ENCODE measurements around the gene NEUROD2.

The NEUROD2 gene

DNA sequence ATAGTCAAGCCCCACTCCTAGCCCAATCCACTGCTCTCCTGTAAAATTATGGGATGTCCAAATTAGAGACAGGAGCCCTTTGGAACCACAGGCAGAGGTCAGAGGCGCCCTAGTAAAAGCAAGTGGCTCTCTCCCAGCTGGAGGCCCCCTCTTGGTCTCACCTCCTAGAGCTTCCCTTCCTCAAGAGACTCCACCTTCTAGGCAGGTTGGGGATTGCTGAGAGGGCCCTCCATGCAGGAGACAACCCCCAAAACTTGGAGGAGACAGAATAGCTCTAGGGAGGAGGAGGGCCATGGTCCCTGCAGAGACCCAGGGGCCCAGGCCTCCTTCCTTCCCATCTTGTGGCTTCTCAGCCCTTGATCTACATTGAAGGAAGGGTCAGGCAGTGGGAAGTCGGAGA, 29.4 kb downstream of the NEUROD2 start:
- no peak for DNase-seq

DNA sequence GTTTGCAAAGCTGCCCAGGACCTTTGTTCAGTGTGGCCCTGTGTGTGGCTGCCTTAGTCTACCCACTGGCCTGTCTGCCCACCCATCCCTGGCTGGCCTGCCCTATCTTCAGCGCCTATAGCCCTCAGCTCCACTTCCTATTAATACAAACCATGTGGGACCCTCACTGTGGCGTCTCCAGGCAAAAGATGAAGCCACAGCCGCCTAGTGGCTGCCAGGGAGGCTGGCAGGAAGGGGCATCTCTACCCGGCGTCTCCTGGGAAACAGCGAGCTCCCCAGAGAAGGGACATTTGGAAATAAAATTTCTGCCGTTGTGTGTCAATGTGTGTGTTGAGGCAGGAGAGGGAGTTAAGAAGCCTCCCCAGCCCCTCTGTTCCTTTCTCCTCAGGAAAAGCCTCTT, 31.5 kb downstream of the NEUROD2 start:
- no peak for DNase-seq

- DNase-seq, result no peak
Observed at GRCh38 chr17:39573447-39574298, 34.0 kb downstream of the NEUROD2 start.

- DNase-seq, result no peak
Observed at GRCh38 chr17:39572121-39572520, 35.6 kb downstream of the NEUROD2 start.

DNA sequence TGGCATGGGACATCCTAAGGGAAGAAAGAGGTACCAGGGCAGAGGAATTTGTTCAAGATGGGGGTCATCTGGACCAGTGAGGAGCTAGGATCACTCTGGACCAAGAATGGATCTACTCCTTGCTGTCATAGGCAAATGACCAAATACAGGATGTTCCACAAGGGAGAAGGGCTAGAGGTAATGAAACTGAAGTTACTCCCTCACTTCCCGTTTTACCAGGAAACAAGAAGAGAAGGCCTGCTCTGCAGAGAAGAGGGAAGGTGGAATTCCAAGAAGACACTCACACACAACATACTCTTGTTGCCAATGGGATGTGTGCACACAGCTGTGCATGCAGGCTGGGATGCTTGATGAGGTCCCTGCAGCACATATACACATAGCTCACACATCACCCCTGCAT, 38.6 kb downstream of the NEUROD2 start:
- DNase-seq, result no peak

GRCh38 chr17:39568702-39569101, 39.0 kb downstream of the NEUROD2 start:
- no peak for DNase-seq

DNA sequence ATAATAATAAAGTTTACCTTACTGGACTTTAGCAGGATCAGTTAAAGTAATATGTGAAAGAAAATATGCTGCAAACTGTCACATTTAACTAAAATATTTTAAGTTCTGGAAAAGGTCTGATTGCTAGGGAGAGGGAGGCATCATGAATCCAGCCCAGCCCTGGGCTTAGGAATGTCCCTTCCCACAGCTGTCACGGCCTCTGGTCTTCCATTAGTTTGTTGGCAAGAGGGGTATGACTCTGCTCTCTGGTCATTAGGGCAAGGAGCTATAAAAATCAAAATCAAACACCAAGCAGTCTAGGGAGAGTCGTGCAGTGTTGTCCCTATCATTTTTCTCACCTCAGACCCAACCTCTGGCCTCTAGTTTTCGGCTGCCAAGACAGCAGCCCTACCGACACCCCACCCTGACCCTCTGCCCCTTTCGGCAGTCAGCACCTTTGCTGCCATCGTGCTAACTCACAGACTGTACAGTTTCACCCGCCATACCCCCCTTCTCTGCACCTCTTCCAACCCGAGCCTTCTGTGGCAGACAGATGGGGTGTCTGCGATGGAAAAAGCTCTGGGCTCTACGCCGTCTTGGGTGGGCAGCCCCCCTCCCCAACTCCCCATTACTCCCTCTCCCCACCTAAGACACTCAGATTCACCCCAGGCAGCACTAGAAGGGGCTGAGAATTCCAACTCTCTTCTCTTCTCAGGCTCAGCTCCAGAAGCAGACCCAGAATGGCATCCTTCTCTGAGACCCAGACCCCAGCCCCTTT, 41.4 kb downstream of the NEUROD2 start:
- DNase-seq, result no peak

- DNase-seq, result no peak
Observed at GRCh38 chr17:39564211-39564848, 43.4 kb downstream of the NEUROD2 start.

DNA sequence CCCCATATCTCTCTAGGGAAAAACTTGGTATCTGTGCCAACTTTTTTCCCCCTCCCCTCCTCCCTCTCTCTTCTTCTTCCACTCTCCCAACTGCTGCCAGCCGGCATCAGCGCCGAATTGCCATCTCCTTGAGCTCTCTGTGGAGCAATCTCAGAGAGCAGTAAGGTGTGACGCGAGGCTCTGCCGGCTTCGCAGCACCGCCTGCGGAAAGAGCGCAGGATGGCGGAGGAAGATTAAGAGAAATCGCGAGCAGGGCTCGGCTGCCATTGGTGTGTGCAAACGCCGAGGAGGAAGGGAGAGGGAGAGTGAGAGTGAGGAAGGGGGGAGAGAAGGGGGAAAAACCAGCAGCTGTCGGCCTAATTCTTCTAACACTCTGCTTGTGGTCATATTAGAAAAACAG, 44.2 kb downstream of the NEUROD2 start:
- DNase-seq, result no peak

DNA sequence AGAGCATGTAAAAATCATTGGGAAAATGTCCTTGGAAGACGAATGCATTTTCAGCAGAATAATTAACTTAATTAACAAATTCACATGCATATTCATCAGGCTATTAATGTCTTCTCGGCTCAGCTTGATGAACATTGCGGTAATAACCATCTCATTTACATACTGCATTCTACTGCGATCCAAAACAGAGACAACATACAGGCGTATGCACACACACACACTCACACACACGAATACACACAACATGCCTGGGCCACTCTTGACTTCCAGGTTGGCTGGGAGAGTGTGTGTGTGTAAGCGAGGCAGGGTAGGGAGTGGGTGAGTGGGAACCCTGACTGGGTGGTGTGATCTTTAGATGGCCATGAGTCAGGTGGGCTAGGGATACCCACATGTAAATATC, 44.7 kb downstream of the NEUROD2 start:
- no peak for DNase-seq

- no peak for DNase-seq
Observed at GRCh38 chr17:39562395-39562794, 45.3 kb downstream of the NEUROD2 start.

DNA sequence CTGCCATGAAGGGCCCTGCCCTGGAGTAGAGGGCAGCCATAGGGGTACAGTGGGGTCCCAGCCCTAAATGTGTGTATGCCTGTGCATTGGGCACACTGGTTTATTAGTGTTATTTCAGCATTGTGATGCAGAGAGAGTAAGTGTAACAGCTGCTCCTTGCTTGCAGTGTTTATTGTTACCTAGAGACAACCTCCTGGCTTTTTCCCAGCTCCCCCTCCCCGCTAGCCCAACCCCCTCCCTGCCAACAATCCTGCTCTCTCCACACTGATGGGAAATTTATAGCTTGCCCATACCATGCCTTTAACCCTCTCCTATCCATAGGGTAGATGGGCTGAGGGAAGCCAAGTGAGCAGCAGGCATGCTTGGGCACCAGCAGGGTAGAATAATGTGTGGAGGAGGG, 51.3 kb downstream of the NEUROD2 start:
- DNase-seq, result no peak

GRCh38 chr17:39555368-39555767, 52.4 kb downstream of the NEUROD2 start:
- no peak for DNase-seq

All from stimulated activated naive CD4-positive, alpha-beta T cell treated with Interleukin-2 at 50 U/mL for 16 hours (primary cell).